ENCODE results near the gene RNF5. TPM values are rescaled to one million over a fixed set of nuclear protein-coding genes. Genes with fewer than 3 reads are reported as not detected.

The RNF5 gene
- total RNA-seq, 3 donors from 2014 or later: 56.3 to 78.0 (median 70.5) TPM

DNA sequence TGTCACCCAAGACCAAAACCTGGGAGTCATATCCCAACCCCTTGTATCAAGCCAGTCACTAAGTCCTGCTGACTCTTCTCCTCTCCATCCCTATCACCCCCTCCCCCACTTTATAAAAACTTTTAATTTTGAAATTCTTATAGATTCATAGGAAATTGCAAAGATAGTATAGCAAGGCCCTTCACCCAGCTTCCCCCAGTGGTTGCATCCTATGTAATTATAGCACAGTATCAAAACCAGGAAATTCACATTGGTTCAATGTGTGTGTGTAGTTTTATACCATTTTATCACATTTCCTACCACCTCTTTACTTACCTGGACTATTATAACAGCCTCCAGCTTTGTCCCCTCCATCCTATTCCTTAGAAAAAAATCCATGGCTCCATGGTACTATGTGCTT is 20.2 kb upstream of the RNF5 start:
- Histone ChIP-seq H3K27ac (no peak overlapping the region), H3K9me3 (no peaks in the 10 kb centered on the region), H3K27me3 (no peaks in the 10 kb centered on the region), H3K4me3 (no peak overlapping the region), H3K36me3 (no peaks in the 10 kb centered on the region), H3K4me1 (peaks cover 0 to 11% of the 10 kb centered on the region in 2 donors)
- DNase-seq (ENCODE audit: low spot score in 2 of 2): no peak
- intact Hi-C loops (cut with DNase I; ENCODE audit: low total_unique reads): no loop called here
- TF ChIP-seq POLR2AphosphoS5 (IDR thresholded peaks at IDR 0.05): no peak
- no peak for TF ChIP-seq POLR2A (IDR thresholded peaks at IDR 0.05)
- TF ChIP-seq, protein P1, sequence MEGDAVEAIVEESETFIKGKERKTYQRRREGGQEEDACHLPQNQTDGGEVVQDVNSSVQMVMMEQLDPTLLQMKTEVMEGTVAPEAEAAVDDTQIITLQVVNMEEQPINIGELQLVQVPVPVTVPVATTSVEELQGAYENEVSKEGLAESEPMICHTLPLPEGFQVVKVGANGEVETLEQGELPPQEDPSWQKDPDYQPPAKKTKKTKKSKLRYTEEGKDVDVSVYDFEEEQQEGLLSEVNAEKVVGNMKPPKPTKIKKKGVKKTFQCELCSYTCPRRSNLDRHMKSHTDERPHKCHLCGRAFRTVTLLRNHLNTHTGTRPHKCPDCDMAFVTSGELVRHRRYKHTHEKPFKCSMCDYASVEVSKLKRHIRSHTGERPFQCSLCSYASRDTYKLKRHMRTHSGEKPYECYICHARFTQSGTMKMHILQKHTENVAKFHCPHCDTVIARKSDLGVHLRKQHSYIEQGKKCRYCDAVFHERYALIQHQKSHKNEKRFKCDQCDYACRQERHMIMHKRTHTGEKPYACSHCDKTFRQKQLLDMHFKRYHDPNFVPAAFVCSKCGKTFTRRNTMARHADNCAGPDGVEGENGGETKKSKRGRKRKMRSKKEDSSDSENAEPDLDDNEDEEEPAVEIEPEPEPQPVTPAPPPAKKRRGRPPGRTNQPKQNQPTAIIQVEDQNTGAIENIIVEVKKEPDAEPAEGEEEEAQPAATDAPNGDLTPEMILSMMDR (IDR thresholded peaks at IDR 0.05): no peak

DNA sequence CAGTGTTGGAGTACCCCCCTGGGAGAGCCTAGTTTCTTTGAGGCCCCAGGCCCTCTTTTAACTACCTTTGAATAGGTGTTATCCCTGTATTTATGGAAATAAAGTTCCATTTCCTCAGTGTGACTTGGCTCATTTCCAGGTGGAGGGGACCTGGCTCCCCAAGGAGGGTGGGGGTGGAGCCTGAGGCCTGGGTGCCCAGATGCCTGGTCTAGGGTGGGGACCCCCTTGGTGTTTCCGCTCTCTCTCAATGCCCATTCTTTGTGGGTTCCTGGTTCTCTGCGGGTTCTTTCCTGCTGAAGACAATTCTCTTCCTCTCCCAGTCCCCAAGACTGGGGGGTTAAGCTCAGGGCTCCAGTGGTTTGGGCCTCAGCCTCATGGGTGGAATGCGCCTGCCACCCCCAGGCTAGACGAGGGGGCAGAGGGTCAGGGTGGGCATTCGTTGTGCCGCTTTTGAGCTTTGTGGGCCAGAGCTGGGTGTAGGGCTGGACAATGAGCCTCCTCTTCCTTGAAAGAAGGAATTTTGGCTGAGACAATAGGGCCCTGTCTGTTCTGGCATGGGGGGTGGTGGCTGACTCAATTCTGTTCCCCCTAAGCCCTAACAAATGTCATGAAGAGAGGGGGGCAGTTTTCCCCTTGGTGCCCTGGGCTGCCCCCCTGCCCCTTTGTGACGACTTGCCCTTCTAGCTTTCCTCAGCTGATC is 14.5 kb upstream of the RNF5 start:
- no peaks in the 10 kb centered on the region for H3K36me3 ChIP-seq
- no peaks in the 10 kb centered on the region for H3K27me3 ChIP-seq
- no peak overlapping the region for H3K4me3 ChIP-seq
- intact Hi-C loops (cut with DNase I; ENCODE audit: low total_unique reads): no loop called here
- no peak for DNase-seq (ENCODE audit: low spot score in 2 of 2)
- H3K4me1 ChIP-seq: no peaks in the 10 kb centered on the region
- peak overlapping the region; percentile 2 to 61 for H3K27ac ChIP-seq
- H3K9me3 ChIP-seq: no peaks in the 10 kb centered on the region
- TF ChIP-seq POLR2A (IDR thresholded peaks at IDR 0.05) (no peak), POLR2AphosphoS5 (IDR thresholded peaks at IDR 0.05) (no peak)
- TF ChIP-seq, protein P1 (IDR thresholded peaks at IDR 0.05): no peak

DNA sequence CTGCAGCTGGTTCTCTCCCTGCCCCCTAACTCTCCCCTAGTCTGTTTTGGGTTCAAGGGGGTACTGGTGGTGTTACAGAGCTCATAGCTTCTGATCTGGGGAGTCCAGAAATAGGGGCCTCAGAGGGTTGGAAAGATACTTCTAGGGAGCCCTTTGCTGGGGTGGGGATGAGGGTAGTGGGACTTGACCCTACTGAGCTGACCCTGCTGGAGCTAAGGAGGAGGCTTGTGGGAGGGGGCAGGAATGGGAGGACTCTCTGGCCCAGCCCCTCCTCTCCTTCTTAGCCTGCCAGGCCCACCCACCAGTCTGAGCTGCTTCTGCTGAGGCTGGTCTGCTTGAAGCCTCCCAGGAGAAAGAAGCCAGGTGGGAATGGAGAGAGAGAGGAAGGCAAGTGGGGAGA is 13.9 kb upstream of the RNF5 start, which contains the start of gene EGFL8:
Gene EGFL8 (plus strand): TSS at position 301 of the 400 bp plus-strand sequence. CDS start 1,571 bp downstream, outside the sequence.
- no peak for DNase-seq (ENCODE audit: low spot score in 2 of 2)
- Histone ChIP-seq H3K27ac (peak within 1 kb of the TSS; percentile 2 to 61), H3K27me3 (no peaks in the 10 kb centered on the region), H3K4me3 (no peak within 1 kb of the TSS), H3K36me3 (no peaks in the 10 kb centered on the region), H3K4me1 (no peaks in the 10 kb centered on the region), H3K9me3 (no peaks in the 10 kb centered on the region)
- TF ChIP-seq POLR2A (IDR thresholded peaks at IDR 0.05): no peak
- TF ChIP-seq POLR2AphosphoS5 (IDR thresholded peaks at IDR 0.05): no peak
- TF ChIP-seq, protein P1 (IDR thresholded peaks at IDR 0.05): no peak
- intact Hi-C loops (cut with DNase I; ENCODE audit: low total_unique reads): no loop called here

DNA sequence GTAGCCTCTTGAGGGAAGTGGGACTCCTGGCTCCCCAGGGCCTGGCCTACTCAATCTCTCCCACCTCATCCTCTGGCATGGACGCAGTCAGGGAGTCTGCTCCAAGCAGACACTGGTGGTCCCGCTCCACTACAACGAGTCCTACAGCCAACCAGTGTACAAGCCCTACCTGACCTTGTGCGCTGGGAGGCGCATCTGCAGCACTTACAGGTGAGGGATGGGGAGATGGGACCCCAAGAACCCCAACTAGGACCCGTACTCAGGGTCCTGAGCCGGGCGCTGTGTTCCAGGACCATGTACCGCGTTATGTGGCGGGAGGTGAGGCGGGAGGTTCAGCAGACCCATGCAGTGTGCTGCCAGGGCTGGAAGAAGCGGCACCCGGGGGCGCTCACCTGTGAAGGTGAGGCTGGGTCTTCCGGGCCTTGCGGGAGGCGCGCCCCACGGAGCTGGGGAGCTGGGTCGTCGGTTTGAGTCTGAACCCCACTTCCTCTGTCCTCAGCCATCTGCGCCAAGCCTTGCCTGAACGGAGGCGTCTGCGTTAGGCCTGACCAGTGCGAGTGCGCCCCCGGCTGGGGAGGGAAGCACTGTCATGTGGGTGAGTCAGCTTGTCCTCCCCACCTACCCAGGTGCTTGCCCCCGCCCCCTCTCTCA is 11.7 kb upstream of the RNF5 start:
- TF ChIP-seq POLR2AphosphoS5 (IDR thresholded peaks at IDR 0.05) (no peak), POLR2A (IDR thresholded peaks at IDR 0.05) (no peak)
- TF ChIP-seq, protein P1 (IDR thresholded peaks at IDR 0.05): no peak

More for the DNA sequence above, 11.7 kb upstream of the RNF5 start:
- Histone ChIP-seq H3K36me3 (no peaks in the 10 kb centered on the region), H3K27me3 (no peaks in the 10 kb centered on the region), H3K9me3 (no peaks in the 10 kb centered on the region), H3K4me3 (no peak overlapping the region), H3K4me1 (no peaks in the 10 kb centered on the region), H3K27ac (peak overlapping the region; percentile 18 to 38)
- DNase-seq (ENCODE audit: low spot score in 2 of 2): no peak
- intact Hi-C loops (cut with DNase I; ENCODE audit: low total_unique reads): loop anchor here (5.0 kb wide), 1 partner anchor 1401 kb away; no protein-coding TSS in a partner anchor
